ENCODE data around the gene ATOH1.

GRCh38 chr4:93867416-93868001 is 39.0 kb downstream of the ATOH1 start:
- no peak for TF ChIP-seq EZH2 (IDR thresholded peaks at IDR 0.05)
- TF ChIP-seq CTCF (IDR thresholded peaks at IDR 0.05 in 2 of 3, conservative IDR thresholded peaks at IDR 0.05 in 1 of 3; ENCODE audit: borderline replicate concordance in 1 of 3, insufficient read depth in 1 of 3, low read depth in 2 of 3, low read length in 2 of 3), result no peak
- TF ChIP-seq YY1 (IDR thresholded peaks at IDR 0.05; ENCODE audit: extremely low read depth, insufficient replicate concordance, low read depth, low read length), result no peak
- no peak for TF ChIP-seq EGR1 (IDR thresholded peaks at IDR 0.05; ENCODE audit: low read depth)
- TF ChIP-seq POLR2A (IDR thresholded peaks at IDR 0.05; ENCODE audit: borderline replicate concordance, extremely low read depth, insufficient read depth, insufficient read length), result no peak
- TF ChIP-seq TCF7L2 (IDR thresholded peaks at IDR 0.05; ENCODE audit: borderline replicate concordance, extremely low read depth, insufficient read depth, insufficient read length), result no peak
